ENCODE results near the gene TMEM266.

The TMEM266 gene

DNA sequence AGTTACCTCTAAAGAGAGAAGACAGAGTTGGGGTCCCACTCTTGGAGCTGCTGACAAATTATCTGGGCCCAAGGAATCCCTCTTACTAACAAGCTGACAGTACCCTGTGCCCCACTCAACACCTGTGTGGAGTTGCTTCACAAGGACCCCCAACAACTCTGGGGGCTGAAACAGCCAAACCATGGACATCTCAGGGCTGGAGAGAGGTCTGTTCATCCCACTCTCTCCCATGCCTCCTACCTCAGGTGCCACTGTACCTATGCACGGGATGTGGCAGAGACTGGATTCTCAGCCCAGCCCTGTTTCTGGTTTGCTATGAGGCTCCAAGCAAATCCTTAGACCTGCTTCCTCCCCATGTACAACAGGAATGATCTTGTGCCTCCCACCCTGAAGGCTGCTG is 149.7 kb downstream of the TMEM266 start:
- DNase-seq (ENCODE audit: low read depth, low spot score): no peak
- Histone ChIP-seq H3K4me3 (ENCODE audit: insufficient read length, low read depth) (no peak overlapping the region), H3K4me1 (ENCODE audit: insufficient read depth, insufficient read length) (no peaks in the 10 kb centered on the region), H3K36me3 (ENCODE audit: insufficient read depth, insufficient read length, low read length) (peaks cover 71% of the 10 kb centered on the region), H3K9me3 (ENCODE audit: insufficient read depth, low read length) (no peaks in the 10 kb centered on the region), H3K27me3 (ENCODE audit: insufficient read depth, insufficient read length) (no peaks in the 10 kb centered on the region), H3K9ac (ENCODE audit: insufficient read length, low read depth) (no peak overlapping the region)
- TF ChIP-seq SUZ12 (IDR thresholded peaks at IDR 0.05; ENCODE audit: extremely low read depth, insufficient read depth, insufficient read length) (no peak), ZNF274 (IDR thresholded peaks at IDR 0.05; ENCODE audit: low read depth, low read length) (no peak), YY1 (IDR thresholded peaks at IDR 0.05; ENCODE audit: insufficient read depth, insufficient read length) (no peak)

DNA sequence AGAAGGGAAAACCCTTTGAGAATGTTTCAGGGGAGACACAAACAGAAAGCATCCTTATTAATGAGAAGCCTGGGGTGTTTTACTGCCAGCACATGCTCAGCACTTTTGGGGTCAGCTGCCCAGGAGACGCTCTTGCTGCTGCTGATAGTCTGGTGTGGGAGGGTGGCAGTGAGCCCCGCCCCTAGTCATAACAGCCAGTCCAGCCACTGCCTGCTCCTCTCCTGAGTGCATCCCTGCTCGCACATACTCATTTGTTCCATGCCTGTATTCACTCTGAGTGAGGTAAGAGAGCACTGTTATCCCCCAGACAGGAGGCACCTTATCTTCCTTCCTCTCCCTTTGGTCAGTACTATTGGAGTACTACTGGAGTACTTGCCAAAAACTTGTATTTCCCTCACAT is 150.2 kb downstream of the TMEM266 start:
- no peak overlapping the region for H3K9ac ChIP-seq (ENCODE audit: insufficient read length, low read depth)
- TF ChIP-seq SUZ12 (IDR thresholded peaks at IDR 0.05; ENCODE audit: extremely low read depth, insufficient read depth, insufficient read length): no peak
- TF ChIP-seq YY1 (IDR thresholded peaks at IDR 0.05; ENCODE audit: insufficient read depth, insufficient read length): no peak
- TF ChIP-seq ZNF274 (IDR thresholded peaks at IDR 0.05; ENCODE audit: low read depth, low read length): no peak
- peaks cover 76% of the 10 kb centered on the region for H3K36me3 ChIP-seq (ENCODE audit: insufficient read depth, insufficient read length, low read length)
- no peaks in the 10 kb centered on the region for H3K27me3 ChIP-seq (ENCODE audit: insufficient read depth, insufficient read length)
- no peaks in the 10 kb centered on the region for H3K4me1 ChIP-seq (ENCODE audit: insufficient read depth, insufficient read length)
- no peaks in the 10 kb centered on the region for H3K9me3 ChIP-seq (ENCODE audit: insufficient read depth, low read length)
- no peak overlapping the region for H3K4me3 ChIP-seq (ENCODE audit: insufficient read length, low read depth)
- no peak for DNase-seq (ENCODE audit: low read depth, low spot score)

DNA sequence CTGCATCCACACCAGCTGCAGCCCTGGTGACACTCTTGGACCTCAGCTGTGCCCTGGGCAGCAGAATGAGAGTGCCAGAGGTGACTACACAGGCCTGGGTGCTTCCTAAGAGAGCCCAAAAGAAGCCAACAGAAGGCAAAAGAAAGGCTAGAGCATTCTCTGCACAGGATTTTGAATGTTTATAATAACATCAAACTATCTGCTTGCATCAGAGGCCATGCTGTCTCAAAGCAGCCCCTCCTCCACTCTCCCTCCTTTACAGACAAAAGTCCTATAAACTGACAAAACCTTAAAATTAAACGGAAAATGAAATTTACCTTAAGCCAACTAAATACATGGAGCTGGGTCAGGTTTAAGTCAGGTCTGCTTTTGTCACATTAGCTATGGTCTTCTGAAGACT is 155.8 kb downstream of the TMEM266 start:
- H3K36me3 ChIP-seq (ENCODE audit: insufficient read depth, insufficient read length, low read length): peaks cover 55% of the 10 kb centered on the region
- peaks cover 15% of the 10 kb centered on the region for H3K9me3 ChIP-seq (ENCODE audit: insufficient read depth, low read length)
- H3K4me3 ChIP-seq (ENCODE audit: insufficient read length, low read depth): no peak overlapping the region
- no peak for TF ChIP-seq SUZ12 (IDR thresholded peaks at IDR 0.05; ENCODE audit: extremely low read depth, insufficient read depth, insufficient read length)
- TF ChIP-seq YY1 (IDR thresholded peaks at IDR 0.05; ENCODE audit: insufficient read depth, insufficient read length): no peak
- no peak for DNase-seq (ENCODE audit: low read depth, low spot score)
- no peak overlapping the region for H3K9ac ChIP-seq (ENCODE audit: insufficient read length, low read depth)
- no peaks in the 10 kb centered on the region for H3K27me3 ChIP-seq (ENCODE audit: insufficient read depth, insufficient read length)
- no peaks in the 10 kb centered on the region for H3K4me1 ChIP-seq (ENCODE audit: insufficient read depth, insufficient read length)

DNA sequence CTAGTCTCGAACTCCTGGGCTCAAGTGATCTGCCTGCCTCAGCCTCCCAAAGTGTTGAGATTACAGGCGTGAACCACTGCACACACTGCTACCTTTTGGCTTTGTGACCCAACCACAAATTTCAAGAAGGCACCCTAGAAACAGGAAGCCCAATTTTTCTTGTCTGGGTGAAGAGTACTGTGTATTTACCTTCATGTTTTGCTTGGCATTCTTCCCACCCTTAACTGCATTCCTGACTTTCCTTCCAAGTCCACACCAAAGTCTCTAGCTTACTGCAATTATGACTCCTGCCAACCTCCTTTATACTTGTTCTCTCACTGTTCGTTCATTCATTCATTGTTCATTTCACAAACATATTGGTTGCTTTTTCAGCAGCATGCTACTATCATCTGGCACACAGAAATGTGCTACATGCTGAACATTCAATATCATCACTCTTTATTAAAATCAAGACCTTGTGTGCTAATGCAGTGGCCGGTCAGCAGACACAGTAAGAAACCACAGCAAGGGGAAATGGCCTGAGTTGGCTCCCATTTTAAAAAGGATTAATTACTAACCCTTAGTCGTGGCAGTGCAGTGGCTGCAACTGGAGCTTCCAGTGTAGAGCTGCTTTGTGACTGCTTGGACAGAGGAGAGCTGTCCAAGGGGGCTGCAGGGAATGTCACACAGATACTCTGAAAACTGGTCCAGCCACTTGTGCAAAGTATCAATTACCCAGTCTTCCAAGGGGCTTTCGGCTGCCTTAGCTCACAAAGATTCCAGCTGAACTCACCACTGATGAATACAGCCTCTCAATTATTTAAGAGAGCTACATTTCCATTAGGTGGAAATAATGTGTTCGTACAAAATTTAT is 157.5 kb downstream of the TMEM266 start:
- Histone ChIP-seq H3K27me3 (ENCODE audit: insufficient read depth, insufficient read length) (no peaks in the 10 kb centered on the region), H3K4me3 (ENCODE audit: insufficient read length, low read depth) (no peak overlapping the region), H3K36me3 (ENCODE audit: insufficient read depth, insufficient read length, low read length) (peaks cover 45% of the 10 kb centered on the region), H3K9ac (ENCODE audit: insufficient read length, low read depth) (no peak overlapping the region), H3K4me1 (ENCODE audit: insufficient read depth, insufficient read length) (no peaks in the 10 kb centered on the region), H3K9me3 (ENCODE audit: insufficient read depth, low read length) (peaks cover 20% of the 10 kb centered on the region)
- no peak for TF ChIP-seq ZNF274 (IDR thresholded peaks at IDR 0.05; ENCODE audit: low read depth, low read length)
- TF ChIP-seq SUZ12 (IDR thresholded peaks at IDR 0.05; ENCODE audit: extremely low read depth, insufficient read depth, insufficient read length): no peak
- TF ChIP-seq YY1 (IDR thresholded peaks at IDR 0.05; ENCODE audit: insufficient read depth, insufficient read length): no peak
- no peak for DNase-seq (ENCODE audit: low read depth, low spot score)

DNA sequence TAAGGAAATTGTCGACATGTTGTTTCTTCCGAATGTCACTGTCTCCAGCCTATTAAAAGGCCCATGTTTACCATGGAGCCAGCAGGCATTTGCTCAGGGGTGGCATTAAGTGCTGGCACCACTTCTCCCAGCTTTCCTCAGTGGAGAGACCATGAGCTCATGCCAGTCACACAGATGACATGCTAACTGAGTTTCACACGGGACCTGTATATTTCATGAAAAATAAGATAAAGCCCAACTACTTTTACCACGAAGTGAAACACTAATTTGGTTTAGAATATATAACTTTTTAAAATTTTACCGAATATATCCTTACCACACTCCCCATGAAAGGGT is 158.1 kb downstream of the TMEM266 start:
- DNase-seq (ENCODE audit: low read depth, low spot score): no peak
- Histone ChIP-seq H3K9me3 (ENCODE audit: insufficient read depth, low read length) (peaks cover 20% of the 10 kb centered on the region), H3K4me3 (ENCODE audit: insufficient read length, low read depth) (no peak overlapping the region), H3K27me3 (ENCODE audit: insufficient read depth, insufficient read length) (no peaks in the 10 kb centered on the region), H3K36me3 (ENCODE audit: insufficient read depth, insufficient read length, low read length) (peaks cover 43% of the 10 kb centered on the region), H3K9ac (ENCODE audit: insufficient read length, low read depth) (no peak overlapping the region), H3K4me1 (ENCODE audit: insufficient read depth, insufficient read length) (no peaks in the 10 kb centered on the region)
- TF ChIP-seq YY1 (IDR thresholded peaks at IDR 0.05; ENCODE audit: insufficient read depth, insufficient read length): no peak
- no peak for TF ChIP-seq SUZ12 (IDR thresholded peaks at IDR 0.05; ENCODE audit: extremely low read depth, insufficient read depth, insufficient read length)
- TF ChIP-seq ZNF274 (IDR thresholded peaks at IDR 0.05; ENCODE audit: low read depth, low read length): no peak

DNA sequence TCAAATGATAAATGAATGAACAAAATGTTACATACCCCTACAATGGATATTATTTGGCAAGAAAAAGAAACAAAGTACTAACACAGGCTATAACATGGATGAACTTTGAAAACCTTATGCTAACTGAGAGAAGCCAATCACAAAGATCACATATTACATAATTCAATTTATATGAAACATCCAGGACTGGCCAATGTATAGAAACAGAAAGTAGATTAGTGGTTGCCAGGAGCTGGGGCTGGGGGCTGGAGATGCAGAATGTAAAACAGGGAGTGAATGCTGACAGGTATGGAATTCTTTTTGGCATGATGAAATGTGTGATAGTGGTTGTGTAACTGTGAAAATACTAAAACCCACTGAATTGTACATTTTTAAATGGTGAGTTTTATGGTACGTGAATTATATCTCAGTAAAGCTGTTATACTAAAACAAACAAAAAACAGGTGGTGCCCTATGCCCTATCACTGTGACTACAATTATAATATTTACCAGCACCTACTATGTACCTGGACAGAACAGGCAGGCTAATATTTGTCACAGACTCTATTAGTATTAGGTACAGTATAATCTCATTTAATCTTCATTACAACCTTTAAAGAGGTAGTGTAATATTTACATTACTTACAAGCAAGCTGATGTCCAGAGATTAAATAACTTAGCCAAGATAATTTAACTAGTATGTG is 161.4 kb downstream of the TMEM266 start:
- TF ChIP-seq ZNF274 (IDR thresholded peaks at IDR 0.05; ENCODE audit: low read depth, low read length) (no peak), SUZ12 (IDR thresholded peaks at IDR 0.05; ENCODE audit: extremely low read depth, insufficient read depth, insufficient read length) (no peak), YY1 (IDR thresholded peaks at IDR 0.05; ENCODE audit: insufficient read depth, insufficient read length) (no peak)
- Histone ChIP-seq H3K36me3 (ENCODE audit: insufficient read depth, insufficient read length, low read length) (peaks cover 37% of the 10 kb centered on the region), H3K4me1 (ENCODE audit: insufficient read depth, insufficient read length) (no peaks in the 10 kb centered on the region), H3K9ac (ENCODE audit: insufficient read length, low read depth) (no peak overlapping the region), H3K9me3 (ENCODE audit: insufficient read depth, low read length) (peaks cover 20% of the 10 kb centered on the region), H3K4me3 (ENCODE audit: insufficient read length, low read depth) (no peak overlapping the region), H3K27me3 (ENCODE audit: insufficient read depth, insufficient read length) (no peaks in the 10 kb centered on the region)
- DNase-seq (ENCODE audit: low read depth, low spot score): no peak

DNA sequence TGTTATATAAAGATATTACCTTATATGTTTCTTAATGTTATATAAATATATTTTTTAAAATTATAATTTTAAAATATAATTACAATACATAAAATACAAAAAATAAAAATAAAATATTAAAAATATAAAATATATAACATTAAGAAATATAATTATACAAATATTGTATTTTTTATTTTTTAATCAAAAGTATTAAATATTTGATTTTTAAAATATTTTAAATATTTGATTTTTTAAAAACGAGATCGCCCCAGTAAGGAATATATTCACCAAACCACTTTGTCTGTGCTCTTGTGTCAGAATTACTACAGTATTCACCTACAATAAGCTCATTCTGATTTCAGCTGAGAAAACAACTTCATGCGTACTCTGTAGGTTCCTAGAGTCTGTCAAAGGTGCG is 162.4 kb downstream of the TMEM266 start:
- no peaks in the 10 kb centered on the region for H3K4me1 ChIP-seq (ENCODE audit: insufficient read depth, insufficient read length)
- DNase-seq (ENCODE audit: low read depth, low spot score): no peak
- no peak overlapping the region for H3K4me3 ChIP-seq (ENCODE audit: insufficient read length, low read depth)
- H3K9me3 ChIP-seq (ENCODE audit: insufficient read depth, low read length): peaks cover 20% of the 10 kb centered on the region
- H3K27me3 ChIP-seq (ENCODE audit: insufficient read depth, insufficient read length): no peaks in the 10 kb centered on the region
- peaks cover 37% of the 10 kb centered on the region for H3K36me3 ChIP-seq (ENCODE audit: insufficient read depth, insufficient read length, low read length)
- TF ChIP-seq SUZ12 (IDR thresholded peaks at IDR 0.05; ENCODE audit: extremely low read depth, insufficient read depth, insufficient read length) (no peak), ZNF274 (IDR thresholded peaks at IDR 0.05; ENCODE audit: low read depth, low read length) (no peak), YY1 (IDR thresholded peaks at IDR 0.05; ENCODE audit: insufficient read depth, insufficient read length) (no peak)
- no peak overlapping the region for H3K9ac ChIP-seq (ENCODE audit: insufficient read length, low read depth)
